ENCODE measurements around the gene BBOX1. TPM values are rescaled to one million over a fixed set of nuclear protein-coding genes. Genes with fewer than 3 reads are reported as not detected.
"Not testable (repeated sequence)": the region's sequence is repeated elsewhere in the genome, so short reads cannot be mapped to it uniquely, and the experiment has no call there.

Gene BBOX1
- total RNA-seq (2014; rRNA removed; shearing (Covaris generic); ENCODE audit: low replicate concordance), result not detected in 2 replicates

GRCh38 chr11:27040302-27041115, at the start of gene BBOX1:
Gene BBOX1, plus strand, starts transcription at chr11:27040815. Its CDS starts 14,616 bp downstream, at chr11:27055431.
- Histone ChIP-seq H3K9me2 (replicated peaks; ENCODE audit: insufficient read depth, low read length) (no peaks in the 10 kb centered on the region), H3K9ac (ENCODE audit: low read length) (no peak within 1 kb of the TSS), H2AFZ (ENCODE audit: low read length) (no peak within 1 kb of the TSS), H3K79me2 (ENCODE audit: low read length) (no peaks in the 10 kb centered on the region), H4K20me1 (ENCODE audit: insufficient read depth, low read depth, low read length) (no peaks in the 10 kb centered on the region), H3K4me3 (ENCODE audit: low read length) (no peak within 1 kb of the TSS), H3K36me3 (ENCODE audit: insufficient read depth, low read length) (no peaks in the 10 kb centered on the region), H3K4me1 (ENCODE audit: low read length) (no peaks in the 10 kb centered on the region), H3K9me3 (ENCODE audit: low read length) (no peaks in the 10 kb centered on the region), H3K27ac (ENCODE audit: low read length) (no peak within 1 kb of the TSS), H3K4me2 (ENCODE audit: low read depth, low read length, poor library complexity, severe bottlenecking) (no peak within 1 kb of the TSS), H3K27me3 (ENCODE audit: low read length) (no peaks in the 10 kb centered on the region)
- DNase-seq, result no peak

- no peaks in the 10 kb centered on the region for H4K20me1 ChIP-seq (ENCODE audit: insufficient read depth, low read depth, low read length)
- no peak overlapping the region for H3K4me2 ChIP-seq (ENCODE audit: low read depth, low read length, poor library complexity, severe bottlenecking)
- H3K27me3 ChIP-seq (ENCODE audit: low read length), result no peaks in the 10 kb centered on the region
- no peaks in the 10 kb centered on the region for H3K4me1 ChIP-seq (ENCODE audit: low read length)
- H3K36me3 ChIP-seq (ENCODE audit: insufficient read depth, low read length), result no peaks in the 10 kb centered on the region
- no peak overlapping the region for H2AFZ ChIP-seq (ENCODE audit: low read length)
- H3K9ac ChIP-seq (ENCODE audit: low read length), result no peak overlapping the region
- H3K27ac ChIP-seq (ENCODE audit: low read length), result no peak overlapping the region
- no peaks in the 10 kb centered on the region for H3K79me2 ChIP-seq (ENCODE audit: low read length)
- DNase-seq, result no peak
- no peak overlapping the region for H3K4me3 ChIP-seq (ENCODE audit: low read length)
- H3K9me2 ChIP-seq (replicated peaks; ENCODE audit: insufficient read depth, low read length), result no peaks in the 10 kb centered on the region
- no peaks in the 10 kb centered on the region for H3K9me3 ChIP-seq (ENCODE audit: low read length)
These were observed 48.5 kb upstream of the BBOX1 start for GRCh38 chr11:26992031-26992541.

- no peaks in the 10 kb centered on the region for H3K36me3 ChIP-seq (ENCODE audit: insufficient read depth, low read length)
- no peak within 1 kb of the TSS for H3K4me2 ChIP-seq (ENCODE audit: low read depth, low read length, poor library complexity, severe bottlenecking)
- H3K9me2 ChIP-seq (replicated peaks; ENCODE audit: insufficient read depth, low read length), result no peaks in the 10 kb centered on the region
- H3K27me3 ChIP-seq (ENCODE audit: low read length), result no peaks in the 10 kb centered on the region
- no peaks in the 10 kb centered on the region for H3K79me2 ChIP-seq (ENCODE audit: low read length)
- no peaks in the 10 kb centered on the region for H3K9me3 ChIP-seq (ENCODE audit: low read length)
- no peak within 1 kb of the TSS for H2AFZ ChIP-seq (ENCODE audit: low read length)
- no peak within 1 kb of the TSS for H3K4me3 ChIP-seq (ENCODE audit: low read length)
- no peaks in the 10 kb centered on the region for H3K4me1 ChIP-seq (ENCODE audit: low read length)
- no peak within 1 kb of the TSS for H3K27ac ChIP-seq (ENCODE audit: low read length)
- H4K20me1 ChIP-seq (ENCODE audit: insufficient read depth, low read depth, low read length), result no peaks in the 10 kb centered on the region
- DNase-seq, result no peak
- H3K9ac ChIP-seq (ENCODE audit: low read length), result no peak within 1 kb of the TSS
These were observed 46.6 kb upstream of the BBOX1 start, which contains the start of gene FIBIN for GRCh38 chr11:26993965-26994457. Gene FIBIN, plus strand, starts transcription at chr11:26994112. Its CDS starts 415 bp downstream, at chr11:26994527.

- Histone ChIP-seq H3K4me1 (ENCODE audit: low read length) (no peaks in the 10 kb centered on the region), H3K4me3 (ENCODE audit: low read length) (no peak overlapping the region), H4K20me1 (ENCODE audit: insufficient read depth, low read depth, low read length) (no peaks in the 10 kb centered on the region), H3K4me2 (ENCODE audit: low read depth, low read length, poor library complexity, severe bottlenecking) (no peak overlapping the region), H3K9me3 (ENCODE audit: low read length) (no peaks in the 10 kb centered on the region), H2AFZ (ENCODE audit: low read length) (no peak overlapping the region), H3K27ac (ENCODE audit: low read length) (no peak overlapping the region), H3K27me3 (ENCODE audit: low read length) (no peaks in the 10 kb centered on the region), H3K79me2 (ENCODE audit: low read length) (no peaks in the 10 kb centered on the region), H3K36me3 (ENCODE audit: insufficient read depth, low read length) (no peaks in the 10 kb centered on the region), H3K9me2 (replicated peaks; ENCODE audit: insufficient read depth, low read length) (no peaks in the 10 kb centered on the region), H3K9ac (ENCODE audit: low read length) (no peak overlapping the region)
- DNase-seq, result no peak
These were observed 46.0 kb upstream of the BBOX1 start for GRCh38 chr11:26994631-26995095.

GRCh38 chr11:26995701-26996460, 44.7 kb upstream of the BBOX1 start:
- Histone ChIP-seq H3K4me3 (ENCODE audit: low read length) (no peak overlapping the region), H3K9me3 (ENCODE audit: low read length) (no peaks in the 10 kb centered on the region), H4K20me1 (ENCODE audit: insufficient read depth, low read depth, low read length) (no peaks in the 10 kb centered on the region), H3K9ac (ENCODE audit: low read length) (no peak overlapping the region), H3K79me2 (ENCODE audit: low read length) (no peaks in the 10 kb centered on the region), H3K27me3 (ENCODE audit: low read length) (no peaks in the 10 kb centered on the region), H2AFZ (ENCODE audit: low read length) (no peak overlapping the region), H3K4me1 (ENCODE audit: low read length) (no peaks in the 10 kb centered on the region), H3K36me3 (ENCODE audit: insufficient read depth, low read length) (no peaks in the 10 kb centered on the region), H3K4me2 (ENCODE audit: low read depth, low read length, poor library complexity, severe bottlenecking) (no peak overlapping the region), H3K27ac (ENCODE audit: low read length) (no peak overlapping the region), H3K9me2 (replicated peaks; ENCODE audit: insufficient read depth, low read length) (no peaks in the 10 kb centered on the region)
- DNase-seq, result no peak

- no peak overlapping the region for H2AFZ ChIP-seq (ENCODE audit: low read length)
- H3K4me3 ChIP-seq (ENCODE audit: low read length), result no peak overlapping the region
- H3K4me1 ChIP-seq (ENCODE audit: low read length), result no peaks in the 10 kb centered on the region
- no peak for DNase-seq
- no peaks in the 10 kb centered on the region for H3K36me3 ChIP-seq (ENCODE audit: insufficient read depth, low read length)
- no peak overlapping the region for H3K4me2 ChIP-seq (ENCODE audit: low read depth, low read length, poor library complexity, severe bottlenecking)
- no peaks in the 10 kb centered on the region for H3K9me3 ChIP-seq (ENCODE audit: low read length)
- H3K79me2 ChIP-seq (ENCODE audit: low read length), result no peaks in the 10 kb centered on the region
- H3K27me3 ChIP-seq (ENCODE audit: low read length), result no peaks in the 10 kb centered on the region
- no peaks in the 10 kb centered on the region for H3K9me2 ChIP-seq (replicated peaks; ENCODE audit: insufficient read depth, low read length)
- H3K27ac ChIP-seq (ENCODE audit: low read length), result no peak overlapping the region
- H4K20me1 ChIP-seq (ENCODE audit: insufficient read depth, low read depth, low read length), result no peaks in the 10 kb centered on the region
- H3K9ac ChIP-seq (ENCODE audit: low read length), result no peak overlapping the region
These were observed 43.2 kb upstream of the BBOX1 start for GRCh38 chr11:26997378-26997777.

- not testable (repeated sequence) for H3K27me3 ChIP-seq (ENCODE audit: low read length); H4K20me1 ChIP-seq (ENCODE audit: insufficient read depth, low read depth, low read length); H2AFZ ChIP-seq (ENCODE audit: low read length); H3K4me3 ChIP-seq (ENCODE audit: low read length); H3K36me3 ChIP-seq (ENCODE audit: insufficient read depth, low read length); H3K4me2 ChIP-seq (ENCODE audit: low read depth, low read length, poor library complexity, severe bottlenecking); H3K79me2 ChIP-seq (ENCODE audit: low read length); H3K27ac ChIP-seq (ENCODE audit: low read length); H3K9me2 ChIP-seq (replicated peaks; ENCODE audit: insufficient read depth, low read length); H3K4me1 ChIP-seq (ENCODE audit: low read length); DNase-seq; H3K9me3 ChIP-seq (ENCODE audit: low read length); H3K9ac ChIP-seq (ENCODE audit: low read length)
These were observed 39.4 kb upstream of the BBOX1 start for GRCh38 chr11:27001136-27001730.

GRCh38 chr11:27002431-27002830, 38.2 kb upstream of the BBOX1 start:
- Histone ChIP-seq H3K27me3 (ENCODE audit: low read length) (no peaks in the 10 kb centered on the region), H3K4me1 (ENCODE audit: low read length) (no peaks in the 10 kb centered on the region), H4K20me1 (ENCODE audit: insufficient read depth, low read depth, low read length) (no peaks in the 10 kb centered on the region), H3K9me3 (ENCODE audit: low read length) (no peaks in the 10 kb centered on the region), H3K9ac (ENCODE audit: low read length) (no peak overlapping the region), H3K4me2 (ENCODE audit: low read depth, low read length, poor library complexity, severe bottlenecking) (no peak overlapping the region), H3K36me3 (ENCODE audit: insufficient read depth, low read length) (no peaks in the 10 kb centered on the region), H3K4me3 (ENCODE audit: low read length) (no peak overlapping the region), H3K79me2 (ENCODE audit: low read length) (no peaks in the 10 kb centered on the region), H3K9me2 (replicated peaks; ENCODE audit: insufficient read depth, low read length) (no peaks in the 10 kb centered on the region), H2AFZ (ENCODE audit: low read length) (no peak overlapping the region), H3K27ac (ENCODE audit: low read length) (no peak overlapping the region)
- no peak for DNase-seq

All from Karpas-422 (cell line).